Pulmonary artery endothelial cell (primary cell): ENCODE data around the gene JRKL. TPM values are rescaled to one million over a fixed set of nuclear protein-coding genes. Genes with fewer than 3 reads are reported as not detected.

Source experiments
- DNase-seq: peaks from one replicate; pipeline ENCODE4 v3.0.0-alpha.2; 2011; ENCODE audit warnings: low read depth, low spot score
- total RNA-seq: library from RNA; depleted of rRNA; stranded (reverse); fragments of >200 nt; gene quantifications from 2 replicates; pipeline ENCODE4 v1.2.3, GENCODE V29; 2014

JRKL gene
- total RNA-seq, result 8.2 and 11.2 TPM in 2 replicates

DNA sequence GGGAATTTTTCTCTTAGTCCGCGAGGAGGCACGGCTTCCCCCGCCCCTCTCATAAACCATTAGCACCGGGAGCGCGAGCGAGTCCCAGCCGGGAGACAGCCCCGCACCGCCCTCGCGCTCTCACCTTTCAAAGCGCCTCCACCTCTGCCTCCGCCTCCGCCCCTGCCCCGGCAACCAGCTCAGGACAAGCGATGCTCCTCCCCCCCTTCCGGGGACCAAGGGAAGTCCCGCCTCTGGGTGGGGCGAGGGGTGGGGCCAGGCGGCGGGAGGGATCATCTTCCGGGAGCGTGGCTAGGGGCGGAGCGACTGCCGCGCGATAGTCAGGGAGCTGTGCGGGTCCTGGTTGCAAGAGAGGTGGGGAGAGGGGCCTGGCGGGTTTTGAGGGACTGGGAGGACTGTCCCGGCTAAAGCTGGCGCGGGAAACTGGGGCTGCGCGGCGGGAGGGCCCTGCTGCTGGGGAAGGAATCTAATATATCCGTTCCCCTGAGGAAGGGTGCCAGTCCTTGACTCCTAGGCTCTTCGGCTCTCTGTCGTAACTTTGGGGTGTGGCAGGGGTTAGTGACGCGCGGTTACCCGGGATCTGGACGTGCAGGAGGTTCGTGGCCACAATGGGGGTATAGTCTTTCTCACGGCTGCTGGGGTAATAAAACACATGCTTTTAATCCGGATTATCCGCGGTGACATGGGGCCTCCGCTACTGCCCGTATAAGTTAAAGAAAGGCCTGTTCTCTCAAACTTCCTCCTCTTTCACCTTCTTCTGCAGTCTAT is at the start of gene JRKL, which contains the start of gene CCDC82:
TSS of gene JRKL (plus strand) at position 294 of the 768 bp plus-strand sequence. CDS start 637 bp downstream, outside the sequence.
TSS of gene CCDC82 (minus strand) at position 193 of the 768 bp plus-strand sequence. CDS start 5,165 bp downstream, outside the sequence.
- DNase-seq, result peak; percentile 75

DNA sequence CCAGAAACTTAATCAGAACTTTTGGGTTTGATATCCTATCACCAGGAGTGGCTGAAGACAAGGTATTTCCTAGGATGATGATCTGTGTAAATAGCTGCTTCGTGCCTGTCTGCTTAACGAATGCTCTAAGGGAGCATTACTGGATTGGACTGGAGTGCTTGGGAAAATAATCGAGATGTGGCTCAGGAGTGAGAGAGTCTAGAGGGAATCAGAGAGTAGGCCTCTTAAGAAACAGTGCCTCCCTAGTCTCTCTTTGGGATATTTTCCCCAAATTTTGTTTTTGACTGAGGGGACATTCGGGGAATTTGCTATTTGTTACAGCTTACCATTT is 49.3 kb upstream of the JRKL start:
- DNase-seq, result no peak

DNA sequence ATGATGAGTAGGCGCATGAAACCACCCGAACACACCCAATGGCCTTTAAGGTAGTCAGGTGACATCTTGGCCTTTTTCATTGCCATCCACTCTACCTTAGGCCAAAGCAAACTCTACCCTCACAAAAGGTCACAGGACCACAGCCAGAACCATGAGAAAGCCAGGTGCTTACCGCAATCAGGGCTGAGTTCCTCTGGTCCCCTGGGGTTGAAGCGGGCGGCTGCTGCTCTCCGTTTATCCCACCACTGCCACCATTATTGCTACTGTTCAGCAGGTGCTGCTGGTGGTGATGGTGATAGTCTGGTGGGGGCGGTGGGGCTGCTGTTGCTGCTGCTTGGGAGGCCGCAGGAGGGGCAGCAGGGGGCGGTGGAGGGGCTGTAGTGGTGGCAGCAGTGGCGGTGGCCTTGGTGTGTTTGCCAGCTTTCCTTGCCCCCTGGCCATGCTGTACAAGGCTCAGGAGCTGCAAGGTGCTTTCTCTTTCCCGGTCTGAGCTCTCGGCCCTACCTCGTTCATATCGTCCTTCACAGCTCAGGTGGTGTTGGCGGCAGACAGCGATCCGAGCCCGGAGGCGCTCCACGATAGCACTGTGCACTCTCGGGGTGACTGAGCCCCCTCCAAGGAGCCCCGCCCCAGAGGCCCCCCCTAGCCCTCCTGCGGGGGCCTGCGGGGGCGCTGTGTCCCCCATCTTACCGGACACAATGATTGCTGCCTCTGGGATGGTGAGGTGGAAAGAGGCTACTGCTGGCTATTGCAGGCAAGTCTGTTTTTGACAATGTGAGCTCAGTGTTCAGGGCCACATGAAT is 48.4 kb upstream of the JRKL start:
- DNase-seq, result no peak

DNA sequence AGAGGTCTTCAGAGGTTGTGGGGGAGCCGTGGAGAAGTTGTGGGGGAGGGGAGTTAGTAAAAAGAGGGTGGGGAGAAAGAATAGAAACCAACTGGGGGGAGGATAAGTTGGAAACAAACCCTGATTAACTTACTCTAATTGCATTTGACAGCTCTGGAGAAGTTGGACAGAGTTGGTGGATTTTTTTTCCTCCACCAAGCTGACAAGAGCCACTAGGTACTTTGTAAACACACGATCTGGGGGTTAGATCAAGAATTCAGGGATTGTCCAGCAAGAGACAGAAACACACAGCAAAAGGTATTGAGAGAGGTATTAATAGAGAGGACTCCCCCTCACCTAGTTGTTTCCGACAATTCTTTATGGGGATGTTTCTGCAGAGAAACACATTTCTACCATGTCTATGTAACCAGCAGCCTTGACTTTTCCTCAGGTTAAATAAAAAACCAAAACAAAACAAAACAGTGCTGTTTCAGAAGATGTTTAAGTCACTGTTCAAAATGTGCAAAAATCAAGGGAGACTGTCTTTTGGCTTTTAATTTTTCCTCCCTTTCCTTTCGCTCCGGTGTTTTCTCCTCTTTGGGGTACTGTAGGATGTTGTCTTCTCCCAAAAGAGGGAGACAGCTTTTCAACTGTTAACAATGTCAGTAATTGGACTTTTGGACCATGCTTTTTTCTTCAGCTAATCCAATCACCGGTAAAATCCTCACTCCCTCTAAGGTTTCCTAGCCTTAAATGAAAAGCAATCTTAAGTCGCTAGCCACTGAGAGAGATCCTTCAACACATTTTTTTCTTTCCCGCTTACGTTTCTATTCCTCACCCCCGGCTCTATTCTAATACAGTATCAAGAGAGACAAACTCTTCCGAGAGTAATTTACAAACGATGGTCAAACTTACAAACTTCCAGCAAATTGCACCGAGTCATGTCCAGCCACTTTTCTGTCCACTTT is 47.5 kb upstream of the JRKL start:
- DNase-seq, result no peak

DNA sequence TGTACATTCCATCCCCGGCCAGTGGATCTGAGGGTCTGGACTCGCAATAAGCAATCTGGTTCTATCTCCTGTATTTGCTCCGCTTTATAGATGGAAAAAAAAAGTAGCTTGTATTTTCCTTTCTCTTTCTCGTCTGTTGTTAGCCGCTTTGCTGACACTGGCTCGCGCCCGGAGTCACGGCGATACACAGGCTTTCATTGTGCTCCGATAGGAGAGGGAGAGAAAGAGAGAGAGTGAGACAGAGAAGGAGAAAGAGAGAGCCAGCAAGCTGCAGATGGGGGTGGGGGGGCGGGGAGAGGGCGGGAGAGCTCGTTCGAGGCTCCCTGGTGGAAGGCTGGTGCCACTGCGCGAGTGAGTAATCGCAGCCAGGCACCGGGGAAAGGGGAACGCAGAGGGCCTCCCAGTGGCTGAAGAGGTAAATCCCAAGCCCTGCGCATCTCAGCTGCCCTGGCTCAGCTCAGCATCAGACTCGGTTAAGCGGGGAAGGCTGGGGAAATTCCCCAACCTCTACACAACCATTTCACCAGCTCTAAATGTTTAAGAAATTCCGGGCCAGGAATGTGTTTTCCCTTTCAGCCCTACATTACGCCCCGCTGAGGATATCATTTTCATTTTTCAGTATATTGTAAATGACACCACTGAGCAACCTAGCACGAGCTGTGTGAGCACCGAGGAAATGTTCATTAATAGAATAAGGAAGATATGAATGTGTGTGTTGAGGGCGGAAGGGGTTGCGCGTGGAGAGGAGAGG is 46.7 kb upstream of the JRKL start, which contains the start of gene MAML2:
TSS of gene MAML2 (minus strand) at position 235 of the 751 bp plus-strand sequence. CDS start 1,300 bp downstream, outside the sequence.
- DNase-seq, result peak; percentile 83

DNA sequence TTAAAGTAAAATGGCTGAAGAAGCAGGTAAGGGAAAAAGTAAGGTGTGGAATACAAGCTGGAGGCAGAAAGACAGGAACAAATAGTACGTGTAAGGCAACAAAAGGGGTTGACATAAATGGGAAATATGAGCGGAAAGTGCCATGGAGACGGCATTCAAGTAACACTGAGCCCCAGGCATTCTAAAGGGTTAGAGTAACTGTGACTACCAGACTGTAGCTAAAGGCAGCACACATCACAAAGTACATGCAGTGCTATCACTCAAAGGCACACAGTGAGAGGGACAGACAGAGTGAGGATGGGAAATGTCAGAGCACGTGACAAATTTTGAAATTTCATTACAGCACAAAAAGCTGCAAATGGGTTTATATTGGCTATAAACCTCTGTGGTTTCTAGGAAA is 33.0 kb upstream of the JRKL start:
- no peak for DNase-seq

DNA sequence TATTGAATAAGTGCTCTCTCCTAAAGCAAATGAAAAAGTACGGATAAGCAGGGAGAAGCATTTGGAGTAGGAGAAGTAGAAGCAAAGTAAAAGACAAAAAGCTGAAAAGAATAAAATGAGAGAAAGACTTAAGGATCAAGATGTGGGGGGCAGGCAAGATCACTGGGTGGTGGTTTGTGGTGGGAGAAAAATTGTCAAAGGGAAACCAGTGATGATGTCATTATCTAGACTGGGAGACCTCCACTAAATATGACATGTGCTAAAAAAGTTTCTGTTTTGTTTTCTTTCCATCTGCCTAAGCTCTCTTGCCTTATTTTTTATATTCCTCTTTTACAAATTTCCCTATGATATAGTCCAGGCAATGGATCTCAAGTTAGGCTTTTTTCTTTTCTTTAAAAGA is 32.0 kb upstream of the JRKL start:
- no peak for DNase-seq

DNA sequence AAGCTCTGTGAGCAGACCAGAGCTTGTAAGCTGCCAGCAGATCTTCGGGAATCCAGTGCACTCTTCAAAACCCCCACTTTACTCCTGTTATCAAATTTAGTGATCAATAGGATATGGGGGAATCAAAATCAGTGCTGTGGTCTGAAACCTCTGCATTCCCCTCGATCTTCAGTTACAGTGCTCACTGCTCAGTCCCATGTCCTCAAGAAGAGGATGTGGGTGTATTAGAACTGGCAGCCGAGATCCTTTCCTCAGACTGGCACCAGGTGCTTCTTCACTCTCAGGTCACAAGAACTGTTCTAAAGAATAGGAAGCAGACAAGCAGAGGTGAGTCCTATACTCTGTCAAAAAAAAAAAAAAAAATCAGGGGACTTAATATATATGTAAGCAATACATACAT is 31.5 kb upstream of the JRKL start:
- no peak for DNase-seq

DNA sequence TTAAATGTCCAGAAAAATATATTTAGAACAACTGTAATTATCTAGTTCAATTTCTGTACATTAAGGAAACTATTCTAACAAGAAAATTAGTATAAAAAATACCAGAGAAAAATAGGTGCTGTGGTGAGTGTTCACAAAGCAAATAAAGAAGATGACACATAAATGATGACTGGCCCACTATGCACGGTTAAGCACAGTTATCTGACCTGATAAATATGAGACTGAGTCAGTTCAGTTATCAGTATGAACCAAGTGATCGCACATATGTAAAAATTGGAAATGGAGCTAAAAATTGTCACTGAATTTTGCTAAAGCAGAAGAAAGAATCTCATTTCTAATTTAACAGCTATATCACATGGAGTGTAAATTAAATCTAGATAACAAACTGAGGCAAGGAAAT is 28.0 kb upstream of the JRKL start:
- no peak for DNase-seq

DNA sequence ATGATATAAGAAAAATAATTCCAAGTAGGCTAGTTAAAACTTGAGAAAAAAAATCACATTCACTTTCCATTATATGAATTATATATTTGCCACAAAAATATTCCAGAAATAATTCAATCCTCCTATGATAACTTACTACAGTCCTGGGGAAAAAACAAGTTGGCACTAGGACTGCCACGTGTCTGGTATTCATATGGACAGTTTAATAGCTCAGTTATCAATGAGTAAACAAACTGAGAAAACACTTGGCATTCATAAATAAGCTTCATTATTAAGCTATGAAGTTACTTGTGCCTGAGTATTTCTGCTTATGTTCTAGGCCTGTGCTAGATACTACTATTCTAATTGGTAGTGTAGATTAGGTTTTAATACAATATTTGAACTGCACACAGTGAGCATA is 24.3 kb upstream of the JRKL start:
- DNase-seq, result no peak

DNA sequence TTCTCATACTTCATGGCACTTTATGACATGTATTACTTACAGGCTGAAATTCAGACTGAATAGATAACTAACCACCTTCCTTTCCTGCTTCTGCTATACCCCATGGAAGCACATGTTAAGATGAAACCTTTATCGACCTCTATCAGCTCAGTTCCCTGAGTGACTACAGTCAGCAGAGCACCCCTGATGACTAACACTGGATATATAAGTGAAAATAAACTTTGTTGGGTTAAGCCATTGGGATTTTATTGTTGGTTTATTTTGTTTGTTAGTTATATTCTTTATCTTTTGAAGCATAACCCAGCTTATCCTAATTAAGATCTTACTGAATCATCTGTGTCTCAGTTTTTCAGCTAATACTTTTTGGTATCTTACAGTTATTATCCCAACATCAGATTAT is 23.8 kb upstream of the JRKL start:
- no peak for DNase-seq

DNA sequence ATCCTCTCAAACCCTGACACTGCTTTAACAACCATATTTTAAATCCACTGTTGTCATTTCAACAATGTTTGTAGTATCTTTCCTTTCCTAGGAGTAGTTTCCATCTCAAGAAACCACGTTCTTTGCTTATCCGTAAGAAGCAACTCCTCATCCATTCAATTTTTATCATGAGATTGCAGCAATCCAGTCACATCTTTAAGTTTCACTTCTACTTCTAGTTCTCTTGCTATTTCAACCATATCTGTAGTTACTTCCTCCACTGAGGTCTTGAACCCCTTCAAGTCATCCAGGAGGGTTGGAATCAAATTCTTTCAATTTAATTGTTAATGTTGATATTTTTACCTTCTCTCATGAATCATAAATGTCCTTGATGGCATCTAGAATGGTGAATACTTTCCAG is 22.5 kb upstream of the JRKL start:
- no peak for DNase-seq

DNA sequence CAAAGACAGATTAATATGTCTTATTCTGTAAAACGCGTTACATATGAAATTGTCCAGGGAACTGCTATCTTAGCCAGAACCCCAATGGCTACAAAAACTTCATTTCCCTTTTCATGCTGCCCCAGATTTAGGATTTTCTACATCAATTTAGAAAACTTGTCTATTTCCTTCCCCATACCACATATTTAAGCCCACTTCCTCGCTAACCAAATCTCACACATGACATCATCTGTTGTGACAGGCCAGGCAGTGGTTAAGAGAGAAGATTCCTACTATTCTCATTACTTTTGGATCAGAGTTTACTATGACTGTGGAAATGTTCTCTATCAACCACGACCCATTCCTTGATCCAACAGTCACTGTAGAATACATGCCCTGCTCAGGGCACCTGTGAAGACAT is 16.0 kb upstream of the JRKL start:
- no peak for DNase-seq

DNA sequence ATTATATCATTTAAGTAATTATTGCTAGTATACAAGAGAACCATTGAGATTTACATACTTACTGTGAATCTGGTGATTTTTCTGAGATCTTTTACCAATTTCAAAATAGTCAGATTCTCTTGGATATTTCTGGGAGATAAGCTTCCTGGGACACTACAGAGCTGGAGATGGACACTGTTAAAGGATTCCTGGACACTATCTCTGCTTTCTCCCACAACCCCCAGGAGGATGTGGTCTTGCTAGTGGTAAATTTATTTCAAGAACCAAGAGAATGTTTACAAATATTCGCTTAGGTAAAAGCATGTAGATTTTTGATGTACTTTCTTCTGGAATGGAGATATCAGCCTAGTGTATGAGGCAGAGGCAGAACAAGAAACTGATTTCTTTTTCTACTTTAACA is 13.0 kb upstream of the JRKL start:
- no peak for DNase-seq

DNA sequence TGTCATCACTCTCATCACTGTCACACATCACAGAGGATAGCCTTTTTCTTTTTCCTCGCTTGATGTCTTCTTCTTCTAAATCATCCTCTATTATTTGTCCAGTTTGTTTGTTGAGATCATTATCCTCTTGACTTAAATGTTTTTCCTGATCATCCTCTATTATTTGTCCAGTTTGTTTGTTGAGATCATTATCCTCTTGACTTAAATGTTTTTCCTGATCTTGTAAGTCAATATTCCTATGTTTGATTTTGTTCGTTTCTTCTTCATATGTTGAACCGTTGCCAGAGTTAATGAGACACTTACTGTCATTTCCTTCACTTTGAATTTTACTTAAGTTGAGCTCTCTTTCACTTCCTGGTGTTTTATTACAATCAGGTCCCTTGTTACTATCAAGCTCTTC is 5.7 kb upstream of the JRKL start:
- DNase-seq, result no peak

DNA sequence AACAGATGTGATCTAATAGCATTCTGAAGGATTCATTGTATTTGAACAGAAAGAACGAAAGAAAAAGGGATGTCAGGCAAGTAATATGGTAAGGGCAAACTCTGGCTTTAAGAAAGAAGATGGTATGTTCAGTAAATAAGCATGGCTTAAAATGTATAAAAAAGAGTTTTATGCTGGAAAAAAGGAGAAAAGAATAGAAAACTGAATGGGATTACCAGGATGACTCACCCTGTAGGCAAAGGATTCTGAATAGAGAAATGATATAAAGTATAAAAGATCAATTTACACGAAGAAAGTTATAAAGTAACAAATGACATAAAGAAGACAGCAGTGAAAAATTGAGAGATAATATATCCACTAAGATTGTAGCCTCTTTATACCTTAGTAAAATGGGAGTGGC is 4.6 kb upstream of the JRKL start:
- DNase-seq, result no peak

DNA sequence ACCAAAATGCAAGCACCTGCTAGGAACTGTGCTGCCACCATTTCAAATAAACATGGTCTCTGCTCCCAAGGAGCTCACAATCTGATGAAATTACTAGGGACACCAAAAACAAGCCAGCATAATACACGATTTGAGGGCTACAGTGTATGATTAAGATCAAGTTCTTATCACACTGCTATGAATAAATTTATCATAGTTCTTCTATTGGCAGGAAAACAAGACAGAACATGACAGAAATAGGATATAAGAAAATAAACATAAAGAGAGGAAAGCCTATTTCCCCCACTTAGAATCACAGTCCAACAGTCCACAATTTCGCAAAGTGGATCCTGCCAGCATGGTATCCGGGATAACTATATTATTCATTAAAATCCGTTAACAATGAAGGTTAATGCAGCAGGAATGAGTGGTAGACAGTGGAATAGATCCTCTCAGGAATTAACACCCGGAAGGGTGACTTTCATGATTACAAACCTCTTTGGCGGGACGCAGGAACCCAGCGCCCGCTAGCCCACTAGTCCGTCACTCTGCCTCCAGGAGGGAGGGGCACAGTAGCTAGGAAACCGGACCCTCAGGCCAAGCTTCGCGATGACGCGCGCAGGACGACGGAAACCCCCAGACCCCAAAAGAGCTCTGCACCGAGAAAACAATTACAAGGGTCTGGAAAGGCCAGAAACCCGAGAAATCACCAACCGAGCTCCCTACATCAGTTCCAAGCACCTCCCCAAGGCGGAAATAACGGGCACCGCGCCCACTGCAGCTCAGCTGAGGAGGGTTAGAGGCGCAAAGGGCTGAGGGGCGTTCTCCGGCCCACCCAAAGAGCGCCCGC is 708 bp upstream of the JRKL start:
- peak; percentile 17 for DNase-seq

DNA sequence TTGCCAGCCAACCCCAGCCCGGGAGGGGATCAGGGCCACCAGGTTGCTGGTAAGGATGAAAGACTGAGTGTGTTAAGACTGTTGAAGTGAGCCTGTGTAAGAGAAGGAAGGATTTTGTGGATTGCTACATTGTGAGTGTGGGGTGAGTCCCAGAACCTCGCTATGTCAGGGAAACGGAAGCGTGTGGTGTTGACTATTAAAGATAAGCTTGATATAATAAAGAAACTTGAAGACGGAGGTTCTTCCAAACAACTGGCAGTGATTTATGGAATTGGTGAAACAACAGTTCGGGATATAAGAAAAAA is 627 bp downstream of the JRKL start:
- peak; percentile 61 for DNase-seq

DNA sequence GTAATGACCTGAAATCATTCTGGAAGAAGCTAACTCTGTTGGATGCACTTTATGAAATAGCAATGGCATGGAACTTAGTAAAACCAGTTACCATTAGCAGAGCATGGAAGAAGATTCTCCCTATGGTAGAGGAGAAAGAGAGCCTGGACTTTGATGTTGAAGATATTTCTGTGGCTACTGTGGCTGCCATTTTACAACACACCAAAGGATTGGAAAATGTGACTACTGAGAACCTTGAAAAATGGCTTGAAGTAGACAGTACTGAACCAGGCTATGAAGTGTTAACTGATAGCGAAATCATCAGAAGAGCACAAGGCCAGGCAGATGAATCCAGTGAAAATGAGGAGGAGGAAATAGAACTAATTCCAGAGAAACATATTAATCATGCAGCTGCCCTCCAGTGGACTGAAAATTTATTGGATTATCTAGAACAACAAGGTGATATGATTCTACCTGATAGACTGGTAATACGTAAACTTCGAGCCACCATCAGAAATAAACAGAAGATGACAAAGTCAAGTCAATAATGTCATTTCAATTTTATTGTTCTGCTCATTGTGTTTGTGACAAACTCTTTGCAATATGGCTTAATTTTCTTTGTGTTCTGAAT is 2.0 kb downstream of the JRKL start:
- DNase-seq, result no peak
